Testis (tissue), 3 donors: ENCODE data around the gene PDE6G. TPM values are rescaled to one million over a fixed set of nuclear protein-coding genes. Genes with fewer than 3 reads are reported as not detected.
"Not testable (repeated sequence)": the region's sequence is repeated elsewhere in the genome, so short reads cannot be mapped to it uniquely, and the experiment has no call there.

ENCODE experiments used
- DNase-seq: peaks from one replicate; pipeline ENCODE4 v3.0.0-alpha.2; 2019
- H3K27ac ChIP-seq, 2 donors: fragments of 200-600 bp; sonication (generic); one replicate each; pipeline ENCODE4 v1.5.1; 2019
- H3K27me3 ChIP-seq: fragments of 200-600 bp; sonication (generic); one replicate; pipeline ENCODE4 v1.5.1; 2019
- H3K36me3 ChIP-seq: fragments of 200-600 bp; sonication (generic); one replicate; pipeline ENCODE4 v1.5.1; 2017; ENCODE audit warnings: low read depth; ENCODE audit errors: missing control alignments
- H3K4me1 ChIP-seq: fragments of 200-600 bp; sonication (generic); one replicate; pipeline ENCODE4 v1.5.1; 2019
- H3K4me3 ChIP-seq, 2 donors: fragments of 200-600 bp; sonication (generic); one replicate each; pipeline ENCODE4 v1.5.1; 2017 to 2019
- H3K9me3 ChIP-seq: fragments of 200-600 bp; sonication (generic); one replicate; pipeline ENCODE4 v1.5.1; 2017
- CTCF ChIP-seq, 3 experiments: fragments of 450-650 bp in 2 of 3; fragments of 200-600 bp in 1 of 3; sonication (generic) in 1 of 3; IDR thresholded peaks; one replicate each; pipeline ENCODE4 v1.5.1; 2016 to 2019; ENCODE audit warnings: antibody characterized with exemption in 3 of 3, mild to moderate bottlenecking in 2 of 3, moderate library complexity in 1 of 3
- POLR2A ChIP-seq: fragments of 450-650 bp; IDR thresholded peaks from one replicate; pipeline ENCODE4 v1.6.1; 2017; ENCODE audit warnings: antibody characterized with exemption, mild to moderate bottlenecking, moderate library complexity
- WGBS, 2 donors: methylation state at CpG; one replicate each; pipeline ENCODE4 v1.1.5; 2018; 5-methylcytosine and 5-hydroxymethylcytosine counted together
- intact Hi-C: fragments of 100-400 bp; cut with DNase I; formaldehyde crosslinking; loops from one replicate; pipeline ENCODE4 v1.15.1; 2023; ENCODE audit warnings: low total_unique reads
- polyA plus RNA-seq: library from polyadenylated mRNA; stranded (reverse); fragments of 350-450 nt; fragmentation: Illumina TruSeq; extraction: RNeasy Lipid Tissue Mini Kit (QIAGEN cat#74804); gene quantifications from one replicate; pipeline ENCODE4 v1.2.3, GENCODE V29; 2014; ENCODE audit warnings: low read depth, low replicate concordance; ENCODE audit not compliant: insufficient read depth
- total RNA-seq, 2 donors: library from RNA; depleted of rRNA; stranded (reverse); fragments of >200 nt; gene quantifications; one replicate each; pipeline ENCODE4 v1.2.3, GENCODE V29; 2016

PDE6G gene
- total and polyA plus RNA-seq, 3 donors from 2014 or later, result 0.56 to 4.9 (median 1.0) TPM

GRCh38 chr17:81631482-81631881 lies 24.9 kb downstream of the PDE6G start:
- no peak overlapping the region for H3K4me3 ChIP-seq
- WGBS, 2 donors, result 89 to 95% methylated on average over 7 of the region's 7 CpGs
- no peaks in the 10 kb centered on the region for H3K27me3 ChIP-seq
- TF ChIP-seq POLR2A (no peak), CTCF (IDR thresholded peaks at IDR 0.05) (no peak)
- peaks cover 11% of the 10 kb centered on the region for H3K4me1 ChIP-seq
- no peaks in the 10 kb centered on the region for H3K36me3 ChIP-seq
- no peak overlapping the region for H3K27ac ChIP-seq
- intact Hi-C loops, result no loop called here
- H3K9me3 ChIP-seq, result no peaks in the 10 kb centered on the region
- DNase-seq, result no peak

- Histone ChIP-seq H3K36me3 (no peaks in the 10 kb centered on the region), H3K27ac (no peak overlapping the region), H3K4me1 (peaks cover under 1% of the 10 kb centered on the region), H3K4me3 (no peak overlapping the region), H3K9me3 (no peaks in the 10 kb centered on the region), H3K27me3 (no peaks in the 10 kb centered on the region)
- intact Hi-C loops, result no loop called here
- no peak for DNase-seq
- no peak for TF ChIP-seq CTCF (IDR thresholded peaks at IDR 0.05)
- TF ChIP-seq POLR2A, result no peak
- WGBS, 2 donors, result 83 to 90% methylated on average over 8 of the region's 8 CpGs
Observed at GRCh38 chr17:81630274-81630673, 26.1 kb downstream of the PDE6G start.

- Histone ChIP-seq H3K9me3 (no peaks in the 10 kb centered on the region), H3K4me3 (no peak overlapping the region), H3K27ac (peak overlapping the region; percentile 68 to 71), H3K36me3 (no peaks in the 10 kb centered on the region), H3K27me3 (no peaks in the 10 kb centered on the region), H3K4me1 (peaks cover 19% of the 10 kb centered on the region)
- intact Hi-C loops, result no loop called here
- no peak for TF ChIP-seq CTCF (IDR thresholded peaks at IDR 0.05)
- no peak for TF ChIP-seq POLR2A
- WGBS, 2 donors, result 33 to 53% methylated on average over 11 of the region's 11 CpGs
- DNase-seq, result peak; percentile 86
Observed at GRCh38 chr17:81621494-81622130, 34.7 kb downstream of the PDE6G start.

GRCh38 chr17:81618307-81618706 lies 38.0 kb downstream of the PDE6G start:
- peaks cover 35% of the 10 kb centered on the region for H3K4me1 ChIP-seq
- H3K27ac ChIP-seq, intact Hi-C loops, H3K27me3 ChIP-seq, H3K9me3 ChIP-seq, H3K36me3 ChIP-seq, DNase-seq, H3K4me3 ChIP-seq: not testable (repeated sequence)
- 94 to 96% methylated on average over 9 to 13 of the region's 36 CpGs for WGBS, 2 donors

- H3K36me3 ChIP-seq, result no peaks in the 10 kb centered on the region
- no peak overlapping the region for H3K4me3 ChIP-seq
- no peak for DNase-seq
- H3K27me3 ChIP-seq, result no peaks in the 10 kb centered on the region
- H3K4me1 ChIP-seq, result peaks cover 28% of the 10 kb centered on the region
- TF ChIP-seq POLR2A (no peak), CTCF (IDR thresholded peaks at IDR 0.05) (no peak)
- no peaks in the 10 kb centered on the region for H3K9me3 ChIP-seq
- H3K27ac ChIP-seq, result no peak overlapping the region
- WGBS, 2 donors, result 74 to 96% methylated on average over 7 of the region's 7 CpGs
- intact Hi-C loops, result no loop called here
Observed at GRCh38 chr17:81616877-81617276, 39.5 kb downstream of the PDE6G start.
